GM12878 (cell line): ENCODE data around the gene AP3B2. TPM values are rescaled to one million over a fixed set of nuclear protein-coding genes. Genes with fewer than 3 reads are reported as not detected.

Experiments
- ATAC-seq: fragments of 200-7000 bp; cut with Tn5 transposase; 3 replicates; pipeline ENCODE4 v1.9.1; 2020; ENCODE audit warnings: mild to moderate bottlenecking, moderate library complexity
- BruUV-seq: library from RNA; stranded (reverse); fragments of 400-500 nt; replicated peaks from 2 replicates; lab custom pipeline; 2021; lab: Mats Ljungman, UMichigan
- CTCF ChIA-PET: fragments of 300-600 bp; sonication (Branson Sonifier 250); formaldehyde crosslinking; extraction: SDS; loops from one replicate; lab custom pipeline; 2021; ENCODE audit warnings: inconsistent platforms; lab: Yijun Ruan, JAX
- POLR2A ChIA-PET: fragments of 350-600 bp; formaldehyde crosslinking; extraction: SDS; loops from one replicate; lab custom pipeline; 2021; ENCODE audit warnings: inconsistent platforms; lab: Charles Lee
- RAD21 ChIA-PET: fragments of 300-600 bp; sonication (Branson Sonifier 250); formaldehyde crosslinking; loops from one replicate; lab custom pipeline; 2023; ENCODE audit warnings: antibody characterized with exemption; ENCODE audit not compliant: unreplicated experiment; lab: Charles Lee
- SMC1A ChIA-PET: fragments of 300-600 bp; sonication (Branson Sonifier 250); formaldehyde crosslinking; loops from one replicate; lab custom pipeline; 2023; ENCODE audit not compliant: unreplicated experiment, uncharacterized antibody; lab: Charles Lee
- DNase-seq: peaks from one replicate; pipeline ENCODE4 v3.0.0-alpha.2; 2011; ENCODE audit warnings: low read depth, low spot score
- FAIRE-seq: peaks from 3 replicates; lab custom pipeline; 2011; peaks lifted over from hg19 to GRCh38; lab: Jason Lieb, UNC
- H2AFZ ChIP-seq: 2 replicates; pipeline ENCODE4 v1.6.0; 2011; ENCODE audit warnings: low read depth, low read length, control low read depth; ENCODE audit not compliant: control insufficient read depth
- H3K27ac ChIP-seq: 2 replicates; pipeline ENCODE4 v1.5.1; 2011; ENCODE audit warnings: control low read depth; ENCODE audit not compliant: control insufficient read depth, insufficient read depth
- H3K27me3 ChIP-seq, 2 experiments: replicated peaks in 1 of 2; 2 replicates each; pipeline versions ENCODE4 v1.6.0 to v1.6.1; 2011; ENCODE audit warnings: low read length in 1 of 2; ENCODE audit not compliant: control insufficient read depth in 2 of 2, insufficient read depth in 2 of 2
- H3K36me3 ChIP-seq, 2 experiments: 2 replicates each; pipeline ENCODE4 v1.5.1; 2011; ENCODE audit warnings: low read length in 1 of 2; ENCODE audit not compliant: control insufficient read depth in 2 of 2, insufficient read depth in 2 of 2
- H3K4me1 ChIP-seq: 2 replicates; pipeline ENCODE4 v1.6.1; 2011; ENCODE audit warnings: mild to moderate bottlenecking, low read length, moderate library complexity, mixed read lengths; ENCODE audit not compliant: control insufficient read depth, insufficient read depth
- H3K4me2 ChIP-seq: 2 replicates; pipeline ENCODE4 v1.6.0; 2011; ENCODE audit warnings: control low read depth; ENCODE audit not compliant: control insufficient read depth, insufficient read depth
- H3K4me3 ChIP-seq: fragments of 200-600 bp; sonication (generic); 2 replicates; pipeline ENCODE4 v1.5.1; 2016
- H3K79me2 ChIP-seq: 2 replicates; pipeline ENCODE4 v1.6.0; 2011; ENCODE audit warnings: low read length; ENCODE audit not compliant: control insufficient read depth, insufficient read depth
- H3K9ac ChIP-seq: 2 replicates; pipeline ENCODE4 v1.8.0; 2011; ENCODE audit warnings: low read length, control low read depth, mixed read lengths; ENCODE audit not compliant: control insufficient read depth, insufficient read depth
- H3K9me3 ChIP-seq: replicated peaks from 3 replicates; pipeline ENCODE4 v1.5.1; 2011; ENCODE audit warnings: mild to moderate bottlenecking, low read length; ENCODE audit not compliant: control insufficient read depth, insufficient read depth
- H4K20me1 ChIP-seq: 2 replicates; pipeline ENCODE4 v1.6.0; 2011; ENCODE audit not compliant: control insufficient read depth, insufficient read depth
- ATF3 ChIP-seq: IDR thresholded peaks from 2 replicates; pipeline ENCODE4 v1.6.1; 2011; ENCODE audit warnings: low read depth, mild to moderate bottlenecking, low read length, moderate library complexity, borderline replicate concordance; ENCODE audit errors: extremely low read depth
- BCLAF1 ChIP-seq: fragments of 450-650 bp; IDR thresholded peaks from 2 replicates; pipeline ENCODE4 v1.6.1; 2017; ENCODE audit warnings: antibody characterized with exemption, mild to moderate bottlenecking, moderate library complexity
- CREM ChIP-seq: IDR thresholded peaks from 2 replicates; pipeline ENCODE4 v1.6.1; 2014; ENCODE audit warnings: antibody characterized with exemption, low read depth
- ESRRA ChIP-seq: IDR thresholded peaks from 2 replicates; pipeline ENCODE4 v1.6.1; 2012; ENCODE audit warnings: mild to moderate bottlenecking, low read length, improper control_type of control experiment
- NRF1 ChIP-seq: conservative IDR thresholded peaks from 2 replicates; pipeline ENCODE4 v1.6.1; 2011; ENCODE audit warnings: mild to moderate bottlenecking, low read depth, low read length, improper control_type of control experiment
- RB1 ChIP-seq: fragments of 450-650 bp; formaldehyde crosslinking; IDR thresholded peaks from 2 replicates; pipeline ENCODE4 v1.6.1; 2017; ENCODE audit warnings: mild to moderate bottlenecking, borderline replicate concordance
- SMAD1 ChIP-seq: fragments of 450-650 bp; IDR thresholded peaks from 2 replicates; pipeline ENCODE4 v1.6.1; 2018; ENCODE audit warnings: mild to moderate bottlenecking, low read depth; ENCODE audit not compliant: partially characterized antibody
- SP1 ChIP-seq: IDR thresholded peaks from one replicate; pipeline ENCODE4 v1.6.1; 2011; ENCODE audit warnings: low read depth, low read length
- SRF ChIP-seq, 2 experiments: IDR thresholded peaks; 2 replicates each; pipeline ENCODE4 v1.6.1; 2011; ENCODE audit warnings: low read depth in 2 of 2, low read length in 2 of 2, mild to moderate bottlenecking in 1 of 2, moderate library complexity in 1 of 2
- TAF1 ChIP-seq: IDR thresholded peaks from 2 replicates; pipeline ENCODE4 v1.6.1; 2011; ENCODE audit warnings: mild to moderate bottlenecking, low read depth, low read length, borderline replicate concordance
- ZNF384 ChIP-seq: IDR thresholded peaks from 2 replicates; pipeline ENCODE4 v1.6.1; 2012; ENCODE audit warnings: low read depth, mild to moderate bottlenecking, low read length, improper control_type of control experiment, borderline replicate concordance
- ZSCAN29 ChIP-seq: fragments of 450-650 bp; IDR thresholded peaks from 2 replicates; pipeline ENCODE4 v1.6.1; 2017; ENCODE audit warnings: mild to moderate bottlenecking, moderate library complexity
- WGBS: methylation state at CpG from one replicate; pipeline ENCODE4 v1.1.6; 2016; ENCODE audit warnings: low lambda C conversion rate; ENCODE audit not compliant: insufficient replicate concordance, insufficient coverage; ENCODE audit errors: missing lambda C conversion rate; 5-methylcytosine and 5-hydroxymethylcytosine counted together
- in situ Hi-C: fragments of 300-500 bp; cut with MboI; formaldehyde crosslinking; loops from 9 replicates; pipeline ENCODE4 v1.14.3; 2018; ENCODE audit warnings: mixed read lengths
- intact Hi-C: fragments of 100-400 bp; cut with micrococcal nuclease; formaldehyde crosslinking; loops from one replicate; pipeline ENCODE4 v1.14.2; 2022; ENCODE audit not compliant: unreplicated experiment
- polyA plus RNA-seq, 11 experiments: library from polyadenylated mRNA; depleted of rRNA in 4 of 11; unstranded in 6 of 11; stranded (reverse) in 5 of 11; fragments of >200 nt; fragmentation: Nextera tagmentation in 4 of 11; fragmentation: Illumina TruSeq in 1 of 11; extraction: Ambion mirVana in 4 of 11; extraction: Trizol in 1 of 11; gene quantifications; 1 replicate in 1 of 11; 2 replicates in 10 of 11; pipeline versions ENCODE4 v1.2.1 to v1.2.3, GENCODE V29; 2011 to 2016; ENCODE audit warnings: inconsistent platforms in 2 of 11, missing spikeins in 2 of 11, low read depth in 1 of 11
- total RNA-seq, 4 experiments: library from RNA; depleted of rRNA in 3 of 4; stranded (reverse); fragments of >200 nt in 3 of 4; fragmentation: Illumina TruSeq in 1 of 4; extraction: Trizol in 1 of 4; gene quantifications; 2 replicates each; pipeline versions ENCODE4 v1.2.1 to v1.2.3, GENCODE V29; 2013 to 2021

The AP3B2 gene
- total and polyA plus RNA-seq, 10 of the 15 experiments (the other 5 are each of a cell fraction or from before 2014, with no cell fraction given) = not detected

- Histone ChIP-seq H2AFZ (peak overlapping the region; percentile 44; the same call in 1 of the 2 replicates), H3K4me3 (0 out of 2 replicates have a peak overlapping the region, but pooled peaks have one; percentile 11), H3K27me3 (no peaks in the 10 kb centered on the region; a peak in 1 of 4 replicates), H3K9me3 (no peaks in the 10 kb centered on the region; the same call in 2 of the 3 replicates), H3K4me2 (peak overlapping the region; percentile 44; the same call in 1 of the 2 replicates), H3K27ac (no peak overlapping the region), H3K9ac (no peak overlapping the region), H3K4me1 (no peaks in the 10 kb centered on the region), H3K79me2 (no peaks in the 10 kb centered on the region), H3K36me3 (no peaks in the 10 kb centered on the region), H4K20me1 (no peaks in the 10 kb centered on the region)
- intact Hi-C loops = no loop called here
- ChIA-PET SMC1A (interaction anchor here (1.1 kb wide), 1 partner anchor 54 kb away, joined by 3 read pairs; no protein-coding TSS in a partner anchor), RAD21 (no interaction called here), POLR2A (no interaction called here), CTCF (no interaction called here)
- no TSS peak for BruUV-seq
- no peak for ATAC-seq
- DNase-seq = no peak
- in situ Hi-C loops = no loop called here
- TF ChIP-seq SP1 (no peak), RB1 (no peak), SMAD1 (no peak), ESRRA (no peak), ATF3 (no peak), BCLAF1 (no peak), SRF (IDR thresholded peaks at IDR 0.05; ENCODE audit: low read depth in 2 of 2, low read length in 2 of 2) (no peak), CREM (no peak), TAF1 (no peak), ZSCAN29 (no peak), ZNF384 (no peak), NRF1 (no peak)
- WGBS = 65% methylated on average over 19 of the region's 19 CpGs
- FAIRE-seq = no peak
Measured at GRCh38 chr15:82679626-82680199, 30.0 kb downstream of the AP3B2 start.
